ENCODE results near the gene RCN1. TPM values are rescaled to one million over a fixed set of nuclear protein-coding genes. Genes with fewer than 3 reads are reported as not detected.

RCN1 gene
- total and polyA plus RNA-seq, 2 of the 8 experiments (the other 6 are each of a cell fraction or from before 2014, with no cell fraction given): 45.1 to 123 TPM

DNA sequence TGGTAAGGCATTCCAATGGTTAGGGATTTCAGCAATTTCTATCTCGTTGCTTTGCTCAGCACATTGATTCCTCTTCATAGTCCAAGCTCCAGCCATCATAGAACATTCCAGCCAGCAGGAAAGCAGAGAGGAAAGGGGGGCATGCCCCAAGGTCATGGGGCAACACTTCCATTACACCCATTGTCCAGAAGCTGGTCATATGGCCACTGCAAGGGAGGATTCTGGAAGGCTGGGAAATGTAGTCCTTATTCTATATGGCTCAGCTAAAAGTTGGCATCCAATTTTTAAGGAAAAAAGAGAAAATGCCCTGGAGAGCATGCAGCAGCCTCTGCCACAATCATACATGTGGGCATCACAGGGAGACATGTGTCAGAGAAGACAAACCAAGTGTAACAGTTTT is 47.1 kb upstream of the RCN1 start:
- no peak overlapping the region for H3K56ac ChIP-seq (replicated peaks; ENCODE audit: insufficient read length, low read depth, low read length)
- H4K20me1 ChIP-seq (replicated peaks in 1 of 2; ENCODE audit: control insufficient read depth in 1 of 2, insufficient read depth in 2 of 2, low read length in 2 of 2): no peaks in the 10 kb centered on the region
- no peaks in the 10 kb centered on the region for H3K9me3 ChIP-seq (ENCODE audit: insufficient read depth in 2 of 2, low read depth in 1 of 2, low read length in 1 of 2)
- no peaks in the 10 kb centered on the region for H3K79me1 ChIP-seq (ENCODE audit: low read depth, low read length)
- no peak overlapping the region for H4K8ac ChIP-seq (ENCODE audit: extremely low read depth, insufficient read depth, low read length)
- ChIA-PET POLR2A (ENCODE audit: partially characterized antibody) (no interaction called here), CTCF (ENCODE audit: partially characterized antibody) (interaction anchor here (1.0 to 2.9 kb wide), 6 partner anchors 9 to 132 kb away, joined by 3 to 12 read pairs (median 4); no protein-coding TSS in a partner anchor)
- H3K27ac ChIP-seq (ENCODE audit: low read depth, low read length): no peak overlapping the region
- no peak for FAIRE-seq
- no peaks in the 10 kb centered on the region; a peak in 1 of 7 replicates for H3K4me1 ChIP-seq (replicated peaks in 1 of 4; ENCODE audit: control insufficient read depth in 3 of 4, insufficient read depth in 4 of 4, low read length in 3 of 4)
- no peak overlapping the region for H4K5ac ChIP-seq (ENCODE audit: insufficient read length, low read depth, low read length)
- no peak overlapping the region for H3K23ac ChIP-seq (ENCODE audit: insufficient read length)
- no peak overlapping the region for H2AFZ ChIP-seq (ENCODE audit: low read length)
- H3K36me3 ChIP-seq (ENCODE audit: control insufficient read depth in 2 of 4, insufficient read depth in 4 of 4, low read length in 3 of 4): no peaks in the 10 kb centered on the region
- no peaks in the 10 kb centered on the region for H3K23me2 ChIP-seq (ENCODE audit: low read depth, low read length)
- H3K27me3 ChIP-seq (replicated peaks in 1 of 4; ENCODE audit: control insufficient read depth in 3 of 4, extremely low read depth in 1 of 4, insufficient read depth in 3 of 4, low read length in 3 of 4): no peaks in the 10 kb centered on the region
- 100% methylated on average over 1 of the region's 1 CpG; no CpG with 5 or more reads in 1 of the 2 experiments for WGBS, 2 experiments (ENCODE audit: extremely low coverage in 1 of 2, insufficient coverage in 1 of 2, insufficient read length in 1 of 2, insufficient replicate concordance in 2 of 2, low coverage in 1 of 2, low lambda C conversion rate in 2 of 2, missing lambda C conversion rate in 1 of 2)
- H2BK12ac ChIP-seq (ENCODE audit: low read depth, low read length): no peak overlapping the region
- no peak overlapping the region for H3K4me3 ChIP-seq (ENCODE audit: extremely low read depth in 1 of 4, insufficient read depth in 2 of 4, low read depth in 3 of 4, low read length in 4 of 4)
- H3K4ac ChIP-seq (replicated peaks; ENCODE audit: insufficient read length, low read depth, low read length): no peak overlapping the region
- H3K79me2 ChIP-seq (ENCODE audit: control insufficient read depth in 1 of 2, insufficient read depth in 2 of 2, low read length in 2 of 2): no peaks in the 10 kb centered on the region
- no peak overlapping the region for H3K4me2 ChIP-seq (ENCODE audit: insufficient read depth in 1 of 2, low read depth in 2 of 2, low read length in 2 of 2)
- H3K18ac ChIP-seq (ENCODE audit: extremely low read depth, low read length): no peak overlapping the region
- H2AK5ac ChIP-seq (ENCODE audit: low read depth, low read length): no peak overlapping the region
- no peak overlapping the region for H2BK15ac ChIP-seq (ENCODE audit: low read length)
- no peak overlapping the region for H3K9ac ChIP-seq (replicated peaks in 1 of 4; ENCODE audit: extremely low read depth in 1 of 4, low read depth in 3 of 4, low read length in 3 of 4)
- no peak for DNase-seq (ENCODE audit: low read depth in 1 of 2, low spot score in 2 of 2)
- no peak overlapping the region for H2BK5ac ChIP-seq (ENCODE audit: low read depth, low read length)
- H2BK20ac ChIP-seq (ENCODE audit: low read length): no peak overlapping the region
- no peak overlapping the region for H2BK120ac ChIP-seq (replicated peaks; ENCODE audit: low read depth, low read length)
- no peak overlapping the region for H4K91ac ChIP-seq (replicated peaks; ENCODE audit: insufficient read length, low read length)
- no peak overlapping the region for H3K14ac ChIP-seq (ENCODE audit: insufficient read length)
- TF ChIP-seq MAFK (IDR thresholded peaks at IDR 0.05; ENCODE audit: low read depth, low read length): no peak
- no peak for TF ChIP-seq RNF2 (IDR thresholded peaks at IDR 0.05; ENCODE audit: borderline replicate concordance, low read depth, low read length, missing control alignments, poor library complexity, severe bottlenecking)
- TF ChIP-seq HDAC2 (IDR thresholded peaks at IDR 0.05; ENCODE audit: borderline replicate concordance in 1 of 2, low read depth in 2 of 2, low read length in 2 of 2): no peak
- TF ChIP-seq SRF (IDR thresholded peaks at IDR 0.05; ENCODE audit: low read depth, low read length): no peak
- no peak for TF ChIP-seq ASH2L (IDR thresholded peaks at IDR 0.05; ENCODE audit: low read length)
- TF ChIP-seq SIX5 (IDR thresholded peaks at IDR 0.05; ENCODE audit: low read depth, low read length): peak; percentile 22; the same call in 1 of the 2 replicates

Data from H1 (cell line).